GM12892 (cell line): ENCODE results near the gene PPP1R3G.

ENCODE experiments used
- POLR2A ChIP-seq: IDR thresholded peaks from 2 replicates; pipeline ENCODE4 v1.6.1; 2011; ENCODE audit warnings: low read depth, low read length, control low read depth
- POLR2AphosphoS5 ChIP-seq: IDR thresholded peaks from 2 replicates; pipeline ENCODE4 v1.6.1; 2011; ENCODE audit warnings: low read depth, low read length, control low read depth
- TAF1 ChIP-seq: IDR thresholded peaks from 2 replicates; pipeline ENCODE4 v1.6.1; 2011; ENCODE audit warnings: low read depth, mild to moderate bottlenecking, control low read depth, low read length, borderline replicate concordance

DNA sequence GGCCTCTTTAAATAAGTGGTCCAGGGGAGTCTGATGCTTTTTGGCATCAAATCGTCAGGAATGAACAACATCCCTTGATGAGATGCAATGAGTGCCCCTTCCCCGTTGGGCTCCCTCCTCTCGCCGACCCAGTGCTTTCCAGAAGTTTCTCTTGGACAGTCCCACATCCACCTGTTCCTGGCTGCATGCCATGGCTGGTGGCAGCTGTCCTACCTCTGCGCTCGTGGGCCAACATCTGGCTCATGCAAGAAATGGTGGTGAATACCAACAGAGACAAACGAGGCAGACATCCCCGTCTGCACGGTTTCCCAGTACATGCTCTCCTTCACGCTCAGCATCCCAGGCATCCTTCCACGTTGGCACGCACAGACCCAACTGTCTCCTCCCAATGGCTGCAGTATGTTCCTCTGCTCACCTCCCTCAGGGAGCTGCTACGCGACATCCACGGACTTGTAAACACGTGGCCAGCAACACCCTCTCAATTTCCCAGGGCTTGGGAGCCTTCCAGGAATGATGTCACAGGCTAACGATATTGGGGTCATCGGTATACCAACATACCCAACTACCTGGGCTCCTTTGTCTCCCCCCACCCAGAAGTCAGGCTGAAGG, 37.5 kb downstream of the PPP1R3G start:
- TF ChIP-seq POLR2A (no peak), POLR2AphosphoS5 (no peak), TAF1 (no peak)
